GM12878 (cell line): ENCODE results near the gene NID1. TPM values are rescaled to one million over a fixed set of nuclear protein-coding genes. Genes with fewer than 3 reads are reported as not detected.

Experiments
- ATAC-seq: fragments of 200-7000 bp; cut with Tn5 transposase; 3 replicates; pipeline ENCODE4 v1.9.1; 2020; ENCODE audit warnings: mild to moderate bottlenecking, moderate library complexity
- BruUV-seq: library from RNA; stranded (reverse); fragments of 400-500 nt; replicated peaks from 2 replicates; lab custom pipeline; 2021; lab: Mats Ljungman, UMichigan
- CTCF ChIA-PET: fragments of 300-600 bp; sonication (Branson Sonifier 250); formaldehyde crosslinking; extraction: SDS; loops from one replicate; lab custom pipeline; 2021; ENCODE audit warnings: inconsistent platforms; lab: Yijun Ruan, JAX
- POLR2A ChIA-PET: fragments of 350-600 bp; formaldehyde crosslinking; extraction: SDS; loops from one replicate; lab custom pipeline; 2021; ENCODE audit warnings: inconsistent platforms; lab: Charles Lee
- RAD21 ChIA-PET: fragments of 300-600 bp; sonication (Branson Sonifier 250); formaldehyde crosslinking; loops from one replicate; lab custom pipeline; 2023; ENCODE audit warnings: antibody characterized with exemption; ENCODE audit not compliant: unreplicated experiment; lab: Charles Lee
- SMC1A ChIA-PET: fragments of 300-600 bp; sonication (Branson Sonifier 250); formaldehyde crosslinking; loops from one replicate; lab custom pipeline; 2023; ENCODE audit not compliant: unreplicated experiment, uncharacterized antibody; lab: Charles Lee
- DNase-seq: peaks from one replicate; pipeline ENCODE4 v3.0.0-alpha.2; 2011; ENCODE audit warnings: low read depth, low spot score
- FAIRE-seq: peaks from 3 replicates; lab custom pipeline; 2011; peaks lifted over from hg19 to GRCh38; lab: Jason Lieb, UNC
- H2AFZ ChIP-seq: 2 replicates; pipeline ENCODE4 v1.6.0; 2011; ENCODE audit warnings: low read depth, low read length, control low read depth; ENCODE audit not compliant: control insufficient read depth
- H3K27ac ChIP-seq: 2 replicates; pipeline ENCODE4 v1.5.1; 2011; ENCODE audit warnings: control low read depth; ENCODE audit not compliant: control insufficient read depth, insufficient read depth
- H3K27me3 ChIP-seq, 2 experiments: replicated peaks in 1 of 2; 2 replicates each; pipeline versions ENCODE4 v1.6.0 to v1.6.1; 2011; ENCODE audit warnings: low read length in 1 of 2; ENCODE audit not compliant: control insufficient read depth in 2 of 2, insufficient read depth in 2 of 2
- H3K36me3 ChIP-seq, 2 experiments: 2 replicates each; pipeline ENCODE4 v1.5.1; 2011; ENCODE audit warnings: low read length in 1 of 2; ENCODE audit not compliant: control insufficient read depth in 2 of 2, insufficient read depth in 2 of 2
- H3K4me1 ChIP-seq: 2 replicates; pipeline ENCODE4 v1.6.1; 2011; ENCODE audit warnings: mild to moderate bottlenecking, low read length, moderate library complexity, mixed read lengths; ENCODE audit not compliant: control insufficient read depth, insufficient read depth
- H3K4me2 ChIP-seq: 2 replicates; pipeline ENCODE4 v1.6.0; 2011; ENCODE audit warnings: control low read depth; ENCODE audit not compliant: control insufficient read depth, insufficient read depth
- H3K4me3 ChIP-seq: fragments of 200-600 bp; sonication (generic); 2 replicates; pipeline ENCODE4 v1.5.1; 2016
- H3K79me2 ChIP-seq: 2 replicates; pipeline ENCODE4 v1.6.0; 2011; ENCODE audit warnings: low read length; ENCODE audit not compliant: control insufficient read depth, insufficient read depth
- H3K9ac ChIP-seq: 2 replicates; pipeline ENCODE4 v1.8.0; 2011; ENCODE audit warnings: low read length, control low read depth, mixed read lengths; ENCODE audit not compliant: control insufficient read depth, insufficient read depth
- H3K9me3 ChIP-seq: replicated peaks from 3 replicates; pipeline ENCODE4 v1.5.1; 2011; ENCODE audit warnings: mild to moderate bottlenecking, low read length; ENCODE audit not compliant: control insufficient read depth, insufficient read depth
- H4K20me1 ChIP-seq: 2 replicates; pipeline ENCODE4 v1.6.0; 2011; ENCODE audit not compliant: control insufficient read depth, insufficient read depth
- CBX3 ChIP-seq: fragments of 200-600 bp; sonication (generic); IDR thresholded peaks from 2 replicates; pipeline ENCODE4 v1.6.1; 2016; ENCODE audit warnings: low read depth, borderline replicate concordance
- ETV6 ChIP-seq, 2 experiments: fragments of 450-650 bp in 1 of 2; IDR thresholded peaks in 1 of 2; conservative IDR thresholded peaks in 1 of 2; 2 replicates each; pipeline ENCODE4 v1.6.1; 2014; ENCODE audit warnings: antibody characterized with exemption in 1 of 2, borderline replicate concordance in 1 of 2, low read depth in 1 of 2, mild to moderate bottlenecking in 1 of 2, moderate library complexity in 1 of 2
- IRF3 ChIP-seq: fragments of 450-650 bp; IDR thresholded peaks from 2 replicates; pipeline ENCODE4 v1.6.1; 2014; ENCODE audit warnings: mild to moderate bottlenecking
- KDM1A ChIP-seq: fragments of 200-600 bp; sonication (generic); IDR thresholded peaks from 2 replicates; pipeline ENCODE4 v1.6.1; 2016; ENCODE audit warnings: borderline replicate concordance
- MEF2A ChIP-seq: IDR thresholded peaks from 2 replicates; pipeline ENCODE4 v1.6.1; 2011; ENCODE audit warnings: low read depth, mild to moderate bottlenecking, low read length, moderate library complexity; ENCODE audit not compliant: insufficient read depth
- MEF2B ChIP-seq: fragments of 450-650 bp; IDR thresholded peaks from 2 replicates; pipeline ENCODE4 v1.6.1; 2018; ENCODE audit warnings: mild to moderate bottlenecking, moderate library complexity; ENCODE audit not compliant: partially characterized antibody, poor library complexity, severe bottlenecking
- MTA3 ChIP-seq: IDR thresholded peaks from 2 replicates; pipeline ENCODE4 v1.6.1; 2012; ENCODE audit warnings: low read length, inconsistent platforms, borderline replicate concordance
- MYB ChIP-seq: fragments of 150-350 bp; IDR thresholded peaks from 2 replicates; pipeline ENCODE4 v1.6.1; 2014; ENCODE audit warnings: mild to moderate bottlenecking, low read depth, low read length, borderline replicate concordance
- PBX3 ChIP-seq: IDR thresholded peaks from 2 replicates; pipeline ENCODE4 v1.6.1; 2011; ENCODE audit warnings: mild to moderate bottlenecking, low read depth, low read length, moderate library complexity; ENCODE audit not compliant: insufficient replicate concordance
- POLR2AphosphoS2 ChIP-seq: IDR thresholded peaks from 2 replicates; pipeline ENCODE4 v1.6.1; 2011; ENCODE audit warnings: low read depth, mild to moderate bottlenecking, low read length, improper control_type of control experiment, moderate library complexity
- RUNX3 ChIP-seq: IDR thresholded peaks from 2 replicates; pipeline ENCODE4 v1.6.1; 2012; ENCODE audit warnings: low read length, inconsistent platforms
- SMARCA5 ChIP-seq: fragments of 450-650 bp; IDR thresholded peaks from 2 replicates; pipeline ENCODE4 v1.6.1; 2017; ENCODE audit warnings: mild to moderate bottlenecking
- STAT1 ChIP-seq: fragments of 450-650 bp; conservative IDR thresholded peaks from 2 replicates; pipeline ENCODE4 v1.6.1; 2014; ENCODE audit warnings: antibody characterized with exemption, mild to moderate bottlenecking
- TBL1XR1 ChIP-seq: IDR thresholded peaks from 2 replicates; pipeline ENCODE4 v1.6.1; 2012; ENCODE audit warnings: low read depth, low read length, improper control_type of control experiment
- USF1 ChIP-seq: IDR thresholded peaks from 2 replicates; pipeline ENCODE4 v1.6.1; 2011; ENCODE audit warnings: borderline replicate concordance, low read depth, mild to moderate bottlenecking, moderate library complexity, mixed read lengths, low read length; ENCODE audit not compliant: insufficient read depth; ENCODE audit errors: extremely low read length
- ZNF274 ChIP-seq: IDR thresholded peaks from one replicate; pipeline ENCODE4 v1.8.0; 2011; ENCODE audit not compliant: insufficient read length, insufficient read depth
- WGBS: methylation state at CpG from one replicate; pipeline ENCODE4 v1.1.6; 2016; ENCODE audit warnings: low lambda C conversion rate; ENCODE audit not compliant: insufficient replicate concordance, insufficient coverage; ENCODE audit errors: missing lambda C conversion rate; 5-methylcytosine and 5-hydroxymethylcytosine counted together
- in situ Hi-C: fragments of 300-500 bp; cut with MboI; formaldehyde crosslinking; loops from 9 replicates; pipeline ENCODE4 v1.14.3; 2018; ENCODE audit warnings: mixed read lengths
- intact Hi-C: fragments of 100-400 bp; cut with micrococcal nuclease; formaldehyde crosslinking; loops from one replicate; pipeline ENCODE4 v1.14.2; 2022; ENCODE audit not compliant: unreplicated experiment
- polyA plus RNA-seq, 11 experiments: library from polyadenylated mRNA; depleted of rRNA in 4 of 11; unstranded in 6 of 11; stranded (reverse) in 5 of 11; fragments of >200 nt; fragmentation: Nextera tagmentation in 4 of 11; fragmentation: Illumina TruSeq in 1 of 11; extraction: Ambion mirVana in 4 of 11; extraction: Trizol in 1 of 11; gene quantifications; 1 replicate in 1 of 11; 2 replicates in 10 of 11; pipeline versions ENCODE4 v1.2.1 to v1.2.3, GENCODE V29; 2011 to 2016; ENCODE audit warnings: inconsistent platforms in 2 of 11, missing spikeins in 2 of 11, low read depth in 1 of 11
- total RNA-seq, 4 experiments: library from RNA; depleted of rRNA in 3 of 4; stranded (reverse); fragments of >200 nt in 3 of 4; fragmentation: Illumina TruSeq in 1 of 4; extraction: Trizol in 1 of 4; gene quantifications; 2 replicates each; pipeline versions ENCODE4 v1.2.1 to v1.2.3, GENCODE V29; 2013 to 2021

Gene NID1
- total and polyA plus RNA-seq, 10 of the 15 experiments (the other 5 are each of a cell fraction or from before 2014, with no cell fraction given) = 4.2 to 25.7 (median 11.3) TPM

GRCh38 chr1:235947989-235948388, 116.9 kb downstream of the NID1 start:
- Histone ChIP-seq H3K4me3 (no peak overlapping the region), H4K20me1 (no peaks in the 10 kb centered on the region), H3K36me3 (no peaks in the 10 kb centered on the region), H3K9me3 (no peaks in the 10 kb centered on the region; the same call in 2 of the 3 replicates), H3K27ac (no peak overlapping the region), H2AFZ (no peak overlapping the region), H3K79me2 (no peaks in the 10 kb centered on the region), H3K4me2 (no peak overlapping the region), H3K4me1 (peaks cover 31% of the 10 kb centered on the region), H3K27me3 (no peaks in the 10 kb centered on the region), H3K9ac (no peak overlapping the region)
- no peak for ATAC-seq
- intact Hi-C loops (no loop called here), in situ Hi-C loops (no loop called here)
- SMC1A ChIA-PET = interaction anchor here (0.7 to 2.8 kb wide), 13 partner anchors 8 to 164 kb away, joined by 3 to 31 read pairs (median 4); no protein-coding TSS in a partner anchor
- TF ChIP-seq RUNX3 (no peak), MEF2B (no peak), MTA3 (no peak), ZNF274 (no peak), USF1 (no peak), POLR2AphosphoS2 (no peak), ETV6 (conservative IDR thresholded peaks at IDR 0.05 in 1 of 2, IDR thresholded peaks at IDR 0.05 in 1 of 2; ENCODE audit: borderline replicate concordance in 1 of 2, low read depth in 1 of 2) (no peak), CBX3 (no peak), PBX3 (no peak), MYB (no peak), IRF3 (no peak), STAT1 (no peak), SMARCA5 (no peak), TBL1XR1 (no peak), KDM1A (no peak), MEF2A (no peak)
- CTCF ChIA-PET = interaction anchor here (0.6 to 3.3 kb wide), 10 partner anchors 9 to 164 kb away, joined by 3 to 31 read pairs (median 4); partner anchors contain the start of gene LYST
- DNase-seq = no peak
- over 99% methylated on average over 7 of the region's 7 CpGs for WGBS
- no peak for FAIRE-seq
- RAD21 ChIA-PET = interaction anchor here (1.2 to 3.3 kb wide), 2 partner anchors 24 to 82 kb away, joined by 5 to 26 read pairs; partner anchors contain the start of gene LYST
- POLR2A ChIA-PET = interaction anchor here (0.6 to 1.0 kb wide), 3 partner anchors 24 to 61 kb away, joined by 3 to 4 read pairs (median 3); no protein-coding TSS in a partner anchor
- BruUV-seq = no TSS peak
